ENCODE data around the gene ZNF652. TPM values are rescaled to one million over a fixed set of nuclear protein-coding genes. Genes with fewer than 3 reads are reported as not detected.

Gene ZNF652
- total and polyA plus RNA-seq, 2 of the 4 experiments (the other 2 are of a cell fraction): 3.6 to 8.8 TPM

DNA sequence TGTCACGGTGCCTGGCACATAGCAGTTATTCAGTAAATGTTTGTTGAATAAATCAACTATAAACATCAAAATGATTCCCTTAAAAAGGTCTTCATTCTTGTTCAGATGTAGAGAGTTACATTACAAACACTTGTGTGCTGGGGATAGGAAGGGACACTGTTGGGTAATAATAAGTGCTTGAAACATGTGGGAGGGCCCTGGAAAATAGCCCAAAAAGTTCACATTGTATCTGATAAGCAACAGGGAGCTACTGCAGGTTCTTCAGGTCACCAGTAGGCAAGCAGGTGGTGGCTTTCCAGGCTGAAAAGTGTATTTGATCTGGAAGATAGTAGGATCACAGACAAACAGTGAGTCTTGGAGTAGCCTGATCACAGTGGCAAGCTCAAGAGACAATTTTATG, 19.0 kb upstream of the ZNF652 start:
- CTCF ChIA-PET: interaction anchor here (1.3 kb wide), 1 partner anchor 13 kb away, joined by 3 read pairs; no protein-coding TSS in a partner anchor
- H2AK5ac ChIP-seq (ENCODE audit: low read depth, low read length): no peak overlapping the region

More for the DNA sequence above, 19.0 kb upstream of the ZNF652 start:
- Histone ChIP-seq H2BK120ac (ENCODE audit: low read depth, low read length) (no peak overlapping the region), H3K18ac (ENCODE audit: low read depth, low read length) (no peak overlapping the region), H4K8ac (ENCODE audit: low read depth in 2 of 2, low read length in 2 of 2) (no peak overlapping the region), H2AK9ac (replicated peaks; ENCODE audit: low read depth, low read length, poor library complexity) (no peak overlapping the region), H2BK15ac (ENCODE audit: low read depth, low read length) (no peak overlapping the region), H3K4me2 (ENCODE audit: low read depth, low read length) (no peak overlapping the region), H3K4me3 (ENCODE audit: insufficient read depth, low read depth, low read length) (no peak overlapping the region), H2BK20ac (ENCODE audit: low read depth, low read length) (no peak overlapping the region), H2BK5ac (ENCODE audit: low read depth, low read length, poor library complexity, severe bottlenecking) (no peak overlapping the region), H3K23ac (ENCODE audit: low read depth, low read length) (no peak overlapping the region), H3K9ac (ENCODE audit: low read depth, low read length) (no peak overlapping the region), H3K9me1 (ENCODE audit: insufficient read depth, low read length) (no peaks in the 10 kb centered on the region), H3K27ac (ENCODE audit: insufficient read depth, low read length) (no peak overlapping the region), H3K14ac (replicated peaks; ENCODE audit: low read depth, low read length) (no peak overlapping the region), H3K36me3 (ENCODE audit: control insufficient read depth, insufficient read depth, low read length) (no peaks in the 10 kb centered on the region), H4K20me1 (ENCODE audit: insufficient read depth, low read length) (no peaks in the 10 kb centered on the region), H3K27me3 (ENCODE audit: control insufficient read depth, insufficient read depth, low read length) (peaks cover 7% of the 10 kb centered on the region; the same call in 1 of the 2 replicates), H2AFZ (replicated peaks; ENCODE audit: low read length, poor library complexity) (no peak overlapping the region), H4K91ac (ENCODE audit: insufficient read depth, low read depth, low read length) (no peak overlapping the region), H3K56ac (ENCODE audit: extremely low read depth, insufficient read depth, low read length) (no peak overlapping the region), H4K5ac (ENCODE audit: low read depth, low read length) (no peak overlapping the region), H3K4ac (ENCODE audit: low read depth, low read length) (no peak overlapping the region), H3K4me1 (ENCODE audit: control insufficient read depth, insufficient read depth, low read length) (no peaks in the 10 kb centered on the region), H3K9me3 (ENCODE audit: control insufficient read depth, insufficient read depth, low read length) (no peaks in the 10 kb centered on the region), H3K79me1 (ENCODE audit: low read depth in 1 of 2, low read length in 2 of 2) (no peaks in the 10 kb centered on the region)
- POLR2A ChIA-PET (ENCODE audit: unreplicated experiment): no interaction called here
- no peak for DNase-seq
- in situ Hi-C loops (cut with MboI; ENCODE audit: low sequenced_read_pairs) (no loop called here), dilution Hi-C loops (cut with HindIII; ENCODE audit: low sequenced_read_pairs, unreplicated experiment) (no loop called here), intact Hi-C loops (cut with micrococcal nuclease) (no loop called here)
- no peak for TF ChIP-seq RAD21 (IDR thresholded peaks at IDR 0.05; ENCODE audit: low read length)
- TF ChIP-seq MXI1 (IDR thresholded peaks at IDR 0.05; ENCODE audit: borderline replicate concordance, low read depth, low read length): no peak
- TF ChIP-seq, protein P1, sequence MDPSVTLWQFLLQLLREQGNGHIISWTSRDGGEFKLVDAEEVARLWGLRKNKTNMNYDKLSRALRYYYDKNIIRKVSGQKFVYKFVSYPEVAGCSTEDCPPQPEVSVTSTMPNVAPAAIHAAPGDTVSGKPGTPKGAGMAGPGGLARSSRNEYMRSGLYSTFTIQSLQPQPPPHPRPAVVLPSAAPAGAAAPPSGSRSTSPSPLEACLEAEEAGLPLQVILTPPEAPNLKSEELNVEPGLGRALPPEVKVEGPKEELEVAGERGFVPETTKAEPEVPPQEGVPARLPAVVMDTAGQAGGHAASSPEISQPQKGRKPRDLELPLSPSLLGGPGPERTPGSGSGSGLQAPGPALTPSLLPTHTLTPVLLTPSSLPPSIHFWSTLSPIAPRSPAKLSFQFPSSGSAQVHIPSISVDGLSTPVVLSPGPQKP (IDR thresholded peaks at IDR 0.05; ENCODE audit: borderline replicate concordance, low read depth, low read length): no peak
- TF ChIP-seq, protein P2, sequence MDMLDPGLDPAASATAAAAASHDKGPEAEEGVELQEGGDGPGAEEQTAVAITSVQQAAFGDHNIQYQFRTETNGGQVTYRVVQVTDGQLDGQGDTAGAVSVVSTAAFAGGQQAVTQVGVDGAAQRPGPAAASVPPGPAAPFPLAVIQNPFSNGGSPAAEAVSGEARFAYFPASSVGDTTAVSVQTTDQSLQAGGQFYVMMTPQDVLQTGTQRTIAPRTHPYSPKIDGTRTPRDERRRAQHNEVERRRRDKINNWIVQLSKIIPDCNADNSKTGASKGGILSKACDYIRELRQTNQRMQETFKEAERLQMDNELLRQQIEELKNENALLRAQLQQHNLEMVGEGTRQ (IDR thresholded peaks at IDR 0.05; ENCODE audit: low read depth, low read length): no peak
- TF ChIP-seq MAFK (IDR thresholded peaks at IDR 0.05; ENCODE audit: low read depth, low read length): no peak
- no peak for TF ChIP-seq MAZ (IDR thresholded peaks at IDR 0.05; ENCODE audit: borderline replicate concordance, low read depth, low read length)
- no peak for TF ChIP-seq FOS (IDR thresholded peaks at IDR 0.05; ENCODE audit: low read depth, low read length)
- TF ChIP-seq CEBPB (IDR thresholded peaks at IDR 0.05; ENCODE audit: low read depth, low read length): no peak
- TF ChIP-seq RCOR1 (IDR thresholded peaks at IDR 0.05; ENCODE audit: insufficient replicate concordance, low read length): no peak
- TF ChIP-seq, protein P3, sequence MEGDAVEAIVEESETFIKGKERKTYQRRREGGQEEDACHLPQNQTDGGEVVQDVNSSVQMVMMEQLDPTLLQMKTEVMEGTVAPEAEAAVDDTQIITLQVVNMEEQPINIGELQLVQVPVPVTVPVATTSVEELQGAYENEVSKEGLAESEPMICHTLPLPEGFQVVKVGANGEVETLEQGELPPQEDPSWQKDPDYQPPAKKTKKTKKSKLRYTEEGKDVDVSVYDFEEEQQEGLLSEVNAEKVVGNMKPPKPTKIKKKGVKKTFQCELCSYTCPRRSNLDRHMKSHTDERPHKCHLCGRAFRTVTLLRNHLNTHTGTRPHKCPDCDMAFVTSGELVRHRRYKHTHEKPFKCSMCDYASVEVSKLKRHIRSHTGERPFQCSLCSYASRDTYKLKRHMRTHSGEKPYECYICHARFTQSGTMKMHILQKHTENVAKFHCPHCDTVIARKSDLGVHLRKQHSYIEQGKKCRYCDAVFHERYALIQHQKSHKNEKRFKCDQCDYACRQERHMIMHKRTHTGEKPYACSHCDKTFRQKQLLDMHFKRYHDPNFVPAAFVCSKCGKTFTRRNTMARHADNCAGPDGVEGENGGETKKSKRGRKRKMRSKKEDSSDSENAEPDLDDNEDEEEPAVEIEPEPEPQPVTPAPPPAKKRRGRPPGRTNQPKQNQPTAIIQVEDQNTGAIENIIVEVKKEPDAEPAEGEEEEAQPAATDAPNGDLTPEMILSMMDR (conservative IDR thresholded peaks at IDR 0.05; ENCODE audit: low read depth, low read length): no peak
- TF ChIP-seq BHLHE40 (IDR thresholded peaks at IDR 0.05; ENCODE audit: low read depth, low read length): no peak
- TF ChIP-seq CHD1 (IDR thresholded peaks at IDR 0.05; ENCODE audit: low read depth, low read length): no peak
- no peak for TF ChIP-seq NFE2L2 (IDR thresholded peaks at IDR 0.05; ENCODE audit: low read depth, low read length)
- no peak for TF ChIP-seq SMC3 (IDR thresholded peaks at IDR 0.05; ENCODE audit: low read depth, low read length)
- no peak for TF ChIP-seq POLR2A (IDR thresholded peaks at IDR 0.05; ENCODE audit: low read depth, low read length)
- ATAC-seq (ENCODE audit: low read depth): no peak
- no TSS peak for BruUV-seq (replicated peaks)
- no CpG with 5 or more reads among the region's 1 CpG for WGBS, 2 experiments (ENCODE audit: extremely low coverage in 2 of 2, insufficient read length in 1 of 2)

Data from IMR-90 (cell line).